Gastroesophageal sphincter (tissue), 3 donors: Measurements from ENCODE around the gene BDKRB2.
A peak's percentile ranks its signal among the peaks of the same experiment; 100 is the strongest.

Experiments
- EP300 ChIP-seq: sonication (generic); formaldehyde crosslinking; IDR thresholded peaks from one replicate; pipeline ENCODE4 v1.6.1; 2017; ENCODE audit warnings: antibody characterized with exemption, mild to moderate bottlenecking
- TF ChIP-seq, protein P1 (sequence below), 4 experiments: fragments of 200-600 bp in 2 of 4; fragments of 450-650 bp in 2 of 4; sonication (generic) in 1 of 4; IDR thresholded peaks; one replicate each; pipeline ENCODE4 v1.5.1; 2017 to 2019; ENCODE audit warnings: antibody characterized with exemption in 4 of 4, mild to moderate bottlenecking in 2 of 4, moderate library complexity in 2 of 4

GRCh38 chr14:96275177-96276112 is 70.8 kb downstream of the BDKRB2 start:
- TF ChIP-seq, protein P1, sequence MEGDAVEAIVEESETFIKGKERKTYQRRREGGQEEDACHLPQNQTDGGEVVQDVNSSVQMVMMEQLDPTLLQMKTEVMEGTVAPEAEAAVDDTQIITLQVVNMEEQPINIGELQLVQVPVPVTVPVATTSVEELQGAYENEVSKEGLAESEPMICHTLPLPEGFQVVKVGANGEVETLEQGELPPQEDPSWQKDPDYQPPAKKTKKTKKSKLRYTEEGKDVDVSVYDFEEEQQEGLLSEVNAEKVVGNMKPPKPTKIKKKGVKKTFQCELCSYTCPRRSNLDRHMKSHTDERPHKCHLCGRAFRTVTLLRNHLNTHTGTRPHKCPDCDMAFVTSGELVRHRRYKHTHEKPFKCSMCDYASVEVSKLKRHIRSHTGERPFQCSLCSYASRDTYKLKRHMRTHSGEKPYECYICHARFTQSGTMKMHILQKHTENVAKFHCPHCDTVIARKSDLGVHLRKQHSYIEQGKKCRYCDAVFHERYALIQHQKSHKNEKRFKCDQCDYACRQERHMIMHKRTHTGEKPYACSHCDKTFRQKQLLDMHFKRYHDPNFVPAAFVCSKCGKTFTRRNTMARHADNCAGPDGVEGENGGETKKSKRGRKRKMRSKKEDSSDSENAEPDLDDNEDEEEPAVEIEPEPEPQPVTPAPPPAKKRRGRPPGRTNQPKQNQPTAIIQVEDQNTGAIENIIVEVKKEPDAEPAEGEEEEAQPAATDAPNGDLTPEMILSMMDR (IDR thresholded peaks at IDR 0.05), result peak; percentile 90 to 98 (median 94)
- TF ChIP-seq EP300, result no peak
